HG03565 (cell line): Measurements from ENCODE around the gene NUTF2.
"Not testable (repeated sequence)": the region's sequence is repeated elsewhere in the genome, so short reads cannot be mapped to it uniquely, and the experiment has no call there.

ENCODE experiments used
- ATAC-seq: cut with Tn5 transposase; IDR thresholded peaks from one replicate; pipeline ENCODE4 v1.9.1; 2021; ENCODE audit warnings: mild to moderate bottlenecking, moderate library complexity; ENCODE audit not compliant: unreplicated experiment

NUTF2 gene

DNA sequence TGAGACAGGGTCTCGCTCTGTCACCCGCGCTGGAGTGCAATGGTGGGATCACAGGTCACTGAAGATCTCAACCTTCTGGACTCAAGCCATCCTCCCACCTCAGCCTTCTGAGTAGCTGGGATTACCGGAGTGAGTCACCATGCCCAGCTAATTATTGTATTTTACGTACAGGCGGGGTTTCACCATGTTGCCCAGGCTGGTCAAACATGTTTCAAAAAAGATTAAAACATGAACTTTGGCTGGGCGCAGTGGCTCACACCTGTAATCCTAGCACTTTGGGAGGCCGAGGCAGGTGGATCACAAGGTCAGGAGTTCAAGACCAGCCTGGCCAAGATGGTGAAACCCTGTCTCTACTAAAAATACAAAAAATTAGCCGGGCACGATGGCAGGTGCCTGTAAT lies 9.5 kb upstream of the NUTF2 start:
- not testable (repeated sequence) for ATAC-seq

DNA sequence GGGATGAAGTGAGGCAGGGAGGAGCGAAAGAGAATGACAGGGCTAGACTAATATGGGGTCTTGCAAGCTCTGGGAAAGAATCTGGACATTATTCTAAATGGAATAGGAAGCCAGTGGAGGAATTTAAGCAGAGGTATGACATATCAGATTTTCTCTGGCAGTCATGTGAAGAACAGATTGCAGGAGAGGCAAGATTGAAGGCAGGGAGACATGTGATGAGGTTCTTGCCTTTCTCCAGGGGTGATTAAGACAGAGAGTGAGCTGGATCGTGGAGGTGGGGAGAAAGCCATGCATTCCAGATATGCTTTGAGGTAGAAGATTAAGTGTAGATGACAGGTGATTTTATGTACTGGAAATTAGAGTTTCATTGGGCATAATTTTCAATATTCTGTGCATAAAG lies 8.9 kb upstream of the NUTF2 start:
- no peak for ATAC-seq

DNA sequence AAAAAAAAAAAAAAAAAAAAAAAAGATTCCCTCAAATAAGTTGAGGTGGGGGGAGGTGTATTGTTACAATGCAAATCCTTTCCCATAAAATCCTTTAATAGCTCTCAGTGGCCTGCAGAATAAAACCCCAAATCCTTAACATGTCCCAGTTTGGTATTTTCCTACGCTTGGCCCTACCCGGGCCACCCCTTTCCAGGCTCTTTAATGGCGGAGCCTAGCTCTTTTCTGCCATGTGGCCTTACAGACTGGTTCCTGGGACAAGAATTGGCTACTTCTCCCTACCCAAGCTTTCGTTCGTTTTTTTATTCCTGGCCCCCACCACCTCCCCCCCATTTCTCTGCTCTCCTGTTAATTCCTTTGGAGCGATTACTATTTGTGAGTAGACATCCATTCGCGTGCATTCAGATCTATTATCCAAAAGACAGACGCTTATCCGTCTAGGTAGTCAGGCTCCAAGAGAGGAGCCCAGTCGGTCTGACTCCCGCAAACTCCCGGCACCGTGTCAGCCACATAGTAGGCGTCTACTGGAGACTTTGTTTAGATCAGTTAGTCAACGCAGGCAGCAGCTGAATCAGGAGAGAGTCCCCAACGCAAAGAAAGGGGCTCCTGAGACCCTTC lies 5.4 kb upstream of the NUTF2 start:
- ATAC-seq: no peak

DNA sequence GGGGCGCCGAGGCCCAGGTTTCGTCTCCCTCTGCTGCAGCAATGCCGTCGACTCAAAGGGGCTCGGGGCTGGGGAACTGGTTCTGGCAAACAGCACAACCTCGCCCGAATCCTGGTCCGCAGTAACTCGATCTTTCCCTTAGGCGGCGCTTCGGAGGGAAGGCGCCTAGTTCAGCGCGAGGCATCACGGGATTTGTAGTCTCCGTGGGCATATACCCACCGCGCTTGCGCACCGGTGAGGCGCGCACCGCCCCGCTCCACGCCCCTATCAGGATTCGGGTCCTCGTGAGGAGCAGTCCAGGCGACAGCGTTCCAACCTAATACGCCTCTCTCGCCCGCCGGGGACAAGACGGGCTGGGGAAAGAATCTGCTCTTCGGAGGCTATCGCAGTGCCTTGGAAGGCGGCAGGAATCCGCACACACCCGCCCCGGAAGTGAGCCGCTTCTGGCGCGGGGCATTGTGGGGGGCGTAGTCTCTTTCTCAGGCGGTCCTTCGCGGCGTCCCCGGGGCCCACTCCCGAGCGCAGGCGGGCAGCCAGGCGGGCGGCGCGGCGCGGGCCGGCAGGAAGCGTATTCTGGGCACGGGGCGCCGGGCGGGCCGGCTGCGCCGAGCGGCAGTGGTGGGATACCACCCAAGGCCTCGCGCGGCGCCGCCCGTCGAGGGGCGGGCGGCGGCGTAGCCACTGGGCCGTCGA lies 4.8 kb upstream of the NUTF2 start, which contains the start of gene THAP11:
TSS of gene THAP11 (plus strand) at position 505 of the 693 bp plus-strand sequence. CDS start 235 bp downstream, outside the sequence.
- ATAC-seq: peak; percentile 51

DNA sequence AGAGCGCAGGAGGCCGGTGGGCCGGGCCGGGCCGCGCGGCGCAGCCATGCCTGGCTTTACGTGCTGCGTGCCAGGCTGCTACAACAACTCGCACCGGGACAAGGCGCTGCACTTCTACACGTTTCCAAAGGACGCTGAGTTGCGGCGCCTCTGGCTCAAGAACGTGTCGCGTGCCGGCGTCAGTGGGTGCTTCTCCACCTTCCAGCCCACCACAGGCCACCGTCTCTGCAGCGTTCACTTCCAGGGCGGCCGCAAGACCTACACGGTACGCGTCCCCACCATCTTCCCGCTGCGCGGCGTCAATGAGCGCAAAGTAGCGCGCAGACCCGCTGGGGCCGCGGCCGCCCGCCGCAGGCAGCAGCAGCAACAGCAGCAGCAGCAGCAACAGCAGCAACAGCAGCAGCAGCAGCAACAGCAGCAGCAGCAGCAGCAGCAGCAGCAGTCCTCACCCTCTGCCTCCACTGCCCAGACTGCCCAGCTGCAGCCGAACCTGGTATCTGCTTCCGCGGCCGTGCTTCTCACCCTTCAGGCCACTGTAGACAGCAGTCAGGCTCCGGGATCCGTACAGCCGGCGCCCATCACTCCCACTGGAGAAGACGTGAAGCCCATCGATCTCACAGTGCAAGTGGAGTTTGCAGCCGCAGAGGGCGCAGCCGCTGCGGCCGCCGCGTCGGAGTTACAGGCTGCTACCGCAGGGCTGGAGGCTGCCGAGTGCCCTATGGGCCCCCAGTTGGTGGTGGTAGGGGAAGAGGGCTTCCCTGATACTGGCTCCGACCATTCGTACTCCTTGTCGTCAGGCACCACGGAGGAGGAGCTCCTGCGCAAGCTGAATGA lies 4.0 kb upstream of the NUTF2 start:
- no peak for ATAC-seq

DNA sequence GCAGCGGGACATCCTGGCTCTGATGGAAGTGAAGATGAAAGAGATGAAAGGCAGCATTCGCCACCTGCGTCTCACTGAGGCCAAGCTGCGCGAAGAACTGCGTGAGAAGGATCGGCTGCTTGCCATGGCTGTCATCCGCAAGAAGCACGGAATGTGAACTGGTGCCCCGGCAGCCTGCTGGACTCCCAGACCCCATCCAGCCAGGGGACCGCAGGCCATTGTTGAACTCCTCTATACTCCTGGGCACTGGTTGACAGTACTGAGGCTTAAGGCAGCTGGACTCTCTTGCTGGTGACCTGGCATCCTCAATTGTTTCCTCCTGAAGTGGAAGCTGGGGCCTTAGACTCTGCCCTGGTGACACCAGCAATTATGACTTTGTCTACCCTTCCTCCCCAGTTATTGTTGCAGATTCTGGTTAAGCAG lies 3.4 kb upstream of the NUTF2 start:
- no peak for ATAC-seq

DNA sequence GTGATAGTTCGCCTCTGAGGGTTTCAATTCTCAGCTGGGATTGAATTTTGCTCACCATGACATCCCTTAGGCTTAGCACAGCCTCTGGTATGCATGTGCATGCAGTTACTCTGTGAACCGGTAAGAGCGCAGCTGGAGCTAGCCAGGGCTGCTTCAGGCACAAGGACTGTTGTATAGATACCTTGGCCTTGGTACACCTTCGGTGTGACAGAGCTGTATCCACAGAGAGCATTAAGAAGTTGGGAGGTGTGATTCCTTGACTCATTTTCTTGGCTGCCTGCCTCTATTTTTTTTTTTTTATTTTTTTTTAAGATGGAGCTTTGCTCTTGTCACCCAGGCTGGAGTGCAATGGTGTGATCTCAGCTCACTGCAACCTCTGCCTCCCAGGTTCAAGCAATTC lies 2.2 kb upstream of the NUTF2 start:
- no peak for ATAC-seq

DNA sequence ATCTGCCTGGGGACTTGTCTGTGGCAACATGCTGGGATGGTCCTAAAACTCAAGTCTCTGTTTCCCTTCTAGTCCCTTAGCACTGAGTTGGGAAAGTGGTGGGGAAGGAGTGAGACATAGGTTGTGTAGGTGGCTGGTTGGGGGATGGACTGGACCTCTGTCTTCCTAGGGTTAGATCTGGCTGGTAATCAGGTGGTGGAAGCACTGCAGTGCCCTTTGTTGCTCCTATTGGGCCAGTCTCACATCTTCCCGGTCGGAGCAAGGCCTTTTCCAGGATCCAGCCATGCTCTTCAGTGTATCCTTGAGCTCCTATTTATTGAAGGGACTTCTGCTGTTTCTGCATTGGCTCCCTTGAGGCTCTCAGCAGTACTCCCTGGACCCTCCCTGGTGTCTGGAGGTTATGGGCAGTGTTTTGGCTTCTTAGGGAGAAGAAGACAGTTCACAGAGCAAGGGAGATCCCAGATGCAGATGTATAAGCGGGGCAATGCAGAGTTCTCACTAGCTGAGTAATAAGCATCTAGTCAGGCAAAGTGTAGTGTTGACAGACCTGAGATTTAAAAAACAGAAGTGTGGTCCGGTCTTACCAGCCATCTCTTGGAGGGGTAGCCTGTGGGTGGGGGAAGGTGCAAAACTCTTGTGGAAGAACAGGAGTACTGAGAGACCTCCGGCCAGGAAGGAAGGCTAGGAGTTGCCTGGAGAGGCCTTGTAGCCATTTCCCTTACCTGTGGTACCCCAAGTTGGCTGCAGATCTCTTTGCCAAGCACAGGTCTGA lies 1.3 kb upstream of the NUTF2 start:
- no peak for ATAC-seq

DNA sequence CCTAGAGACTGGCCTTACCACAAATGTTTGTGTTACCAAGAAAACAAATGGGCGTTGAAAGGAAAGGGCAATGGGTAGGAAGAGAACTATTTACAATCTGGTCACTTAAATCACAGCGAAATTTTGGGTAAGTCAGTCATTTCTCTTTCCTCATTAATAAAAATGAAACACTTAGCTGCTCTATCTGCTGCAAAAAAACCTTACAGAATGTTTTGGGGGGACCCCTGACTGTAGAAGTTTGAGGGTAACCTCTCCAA lies 742 bp upstream of the NUTF2 start:
- no peak for ATAC-seq

DNA sequence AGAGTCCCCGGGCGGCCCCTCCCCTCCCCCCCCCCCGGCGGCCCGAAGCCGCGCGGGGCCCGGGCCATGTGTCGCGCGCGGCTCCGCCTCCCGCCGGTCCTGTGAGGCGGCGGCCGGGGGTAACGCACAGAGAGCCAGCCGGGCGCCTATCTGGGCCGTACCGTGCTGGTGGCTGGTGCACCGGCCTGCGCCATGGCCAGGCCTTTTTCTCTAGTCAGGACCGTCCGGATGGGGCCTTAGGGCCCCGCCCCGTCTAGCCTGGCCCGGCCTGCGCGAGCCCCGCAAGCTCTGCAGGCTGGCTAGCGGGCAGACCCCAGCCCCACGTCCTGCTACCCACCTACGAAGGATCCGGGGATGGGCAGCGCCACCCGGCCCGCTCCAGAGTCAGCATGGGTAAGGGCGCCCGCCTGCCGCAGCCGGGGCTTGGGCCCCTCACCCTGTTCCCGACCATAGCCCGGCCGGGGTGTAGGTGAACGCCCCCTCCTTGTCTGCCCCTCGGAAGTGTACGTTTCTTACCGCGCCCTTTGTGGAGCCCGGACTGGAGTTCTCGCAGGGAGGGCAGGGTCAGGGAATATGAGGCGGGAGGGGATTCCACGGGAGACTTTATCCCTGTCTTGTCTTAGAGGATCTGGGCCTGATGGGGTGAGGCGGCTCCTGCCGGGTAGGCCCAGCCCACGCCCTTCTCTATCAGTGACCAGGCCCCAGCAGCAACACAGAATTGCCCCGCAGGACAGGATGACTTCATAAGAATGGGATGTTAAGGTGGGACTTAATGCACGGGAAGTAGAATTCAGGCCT lies 530 bp downstream of the NUTF2 start, which contains the start of gene CENPT:
TSS of gene CENPT (minus strand) at position 630 of the 798 bp plus-strand sequence. CDS start 13,834 bp downstream, outside the sequence.
- peak; percentile 27 for ATAC-seq

DNA sequence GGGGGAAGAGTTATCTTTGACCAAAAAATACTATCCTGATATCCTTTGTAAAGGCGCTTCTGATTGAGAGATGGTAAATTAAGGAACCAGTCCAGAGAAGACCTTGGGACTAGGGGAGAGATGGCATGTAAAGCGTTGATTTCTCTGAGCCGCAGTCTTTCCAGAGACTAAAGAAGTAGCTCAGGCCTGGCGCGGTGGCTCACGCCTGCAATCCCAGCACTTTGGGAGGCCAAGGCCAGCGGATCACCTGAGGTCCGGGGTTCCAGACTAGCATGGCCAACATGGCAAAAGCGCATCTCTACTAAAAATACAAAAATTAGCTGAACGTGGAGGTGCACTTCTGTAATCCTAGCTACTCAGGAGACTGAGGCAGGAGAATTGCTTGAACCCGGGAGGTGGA lies 1.4 kb downstream of the NUTF2 start:
- no peak for ATAC-seq

DNA sequence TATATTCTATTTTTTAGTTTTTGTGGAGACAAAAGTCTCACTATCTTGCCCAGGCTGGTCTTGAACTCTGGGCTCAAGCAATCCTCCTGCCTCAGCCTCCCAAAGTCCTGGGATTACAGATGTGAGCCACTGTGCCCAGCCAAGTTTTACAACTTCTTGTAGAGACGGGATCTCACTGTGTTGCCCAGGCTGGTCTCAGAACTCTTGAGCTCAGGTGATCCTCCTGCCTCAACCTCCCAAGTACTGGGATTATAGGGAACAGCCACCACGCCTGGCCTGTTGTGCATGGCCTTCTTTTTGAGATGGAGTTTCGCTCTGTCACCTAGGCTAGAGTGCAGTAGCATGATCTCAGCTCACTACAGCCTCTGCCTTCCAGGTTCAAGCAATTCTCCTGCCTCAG lies 6.9 kb downstream of the NUTF2 start:
- ATAC-seq: no peak

DNA sequence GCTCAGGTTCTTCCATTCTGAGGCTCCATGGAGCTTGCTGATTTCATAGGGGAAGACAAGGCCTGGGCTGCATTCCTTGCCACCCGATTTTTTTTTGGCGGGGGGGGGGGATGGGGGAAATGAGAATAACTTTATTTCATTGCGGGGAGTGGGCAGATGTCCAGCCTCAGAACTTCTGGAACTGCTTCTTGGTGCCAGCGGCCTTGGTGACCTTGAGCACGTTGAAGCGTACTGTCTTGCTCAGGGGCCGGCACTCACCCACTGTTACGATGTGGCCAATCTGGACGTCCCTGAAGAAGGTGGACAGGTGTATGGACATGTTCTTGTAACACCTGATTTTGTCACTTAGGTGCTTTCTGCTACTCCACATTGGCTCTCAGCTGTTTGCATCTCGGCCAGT lies 9.1 kb downstream of the NUTF2 start:
- no peak for ATAC-seq

DNA sequence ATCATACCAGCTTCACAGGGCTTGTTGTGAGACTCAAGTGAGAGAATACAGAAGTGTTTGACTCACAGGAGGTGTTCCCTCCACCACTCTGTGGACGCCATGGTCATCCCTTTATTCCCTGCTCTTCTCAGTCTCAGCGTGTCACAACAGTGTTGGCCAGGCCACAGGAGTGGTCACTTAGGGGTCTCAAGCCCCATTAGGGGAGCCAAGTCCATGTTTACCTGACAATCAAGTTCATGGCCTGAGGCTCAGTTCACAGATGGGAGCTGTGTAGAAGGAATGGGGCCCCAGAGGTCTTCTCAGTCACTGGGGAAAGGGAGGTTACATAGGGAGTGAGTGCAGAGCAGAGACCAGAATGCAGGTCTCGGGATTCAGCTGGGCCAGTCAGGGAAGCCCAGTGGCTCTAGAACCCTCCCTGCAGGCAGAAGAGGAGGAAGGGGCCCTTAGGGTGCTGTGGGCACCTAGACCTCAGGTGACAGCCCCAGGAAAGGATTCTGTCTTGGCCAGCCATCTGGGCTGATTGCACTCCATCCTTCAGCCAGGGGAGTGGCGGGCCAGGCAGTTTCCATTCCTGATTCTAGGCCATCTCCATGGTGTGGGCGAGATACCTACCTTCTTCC lies 10.3 kb downstream of the NUTF2 start:
- no peak for ATAC-seq

DNA sequence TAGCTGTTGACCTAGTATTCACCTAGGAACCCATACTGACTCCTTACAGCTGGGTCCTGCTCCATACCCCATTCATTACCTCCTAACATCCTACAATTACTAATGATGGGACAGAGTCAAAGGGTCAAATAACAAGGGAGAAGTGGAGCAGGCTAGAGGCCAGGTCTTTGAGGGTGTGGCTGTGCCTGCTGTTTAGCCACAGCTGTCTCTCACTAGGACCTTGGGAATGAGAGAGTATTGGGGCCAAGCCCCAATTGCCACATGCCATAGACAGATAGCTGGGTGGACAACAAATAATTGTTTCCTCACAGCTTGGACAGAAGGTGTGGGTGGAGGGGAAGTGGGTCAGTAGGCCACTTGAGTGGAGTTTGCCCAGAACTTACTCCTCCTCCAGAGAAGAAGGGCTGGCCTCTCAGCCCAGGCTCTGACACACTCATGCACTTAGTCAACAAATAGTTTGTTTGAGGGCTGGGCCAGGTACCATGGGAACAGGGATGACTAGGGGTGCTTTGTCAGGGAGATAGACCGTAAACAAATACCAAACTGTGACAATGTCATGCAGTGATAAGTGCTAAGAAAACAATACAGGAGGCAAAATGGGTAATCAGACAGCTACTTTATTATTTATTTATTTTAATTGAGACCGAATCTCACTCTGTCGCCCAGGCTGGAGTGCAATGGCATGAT lies 11.0 kb downstream of the NUTF2 start:
- ATAC-seq: no peak

DNA sequence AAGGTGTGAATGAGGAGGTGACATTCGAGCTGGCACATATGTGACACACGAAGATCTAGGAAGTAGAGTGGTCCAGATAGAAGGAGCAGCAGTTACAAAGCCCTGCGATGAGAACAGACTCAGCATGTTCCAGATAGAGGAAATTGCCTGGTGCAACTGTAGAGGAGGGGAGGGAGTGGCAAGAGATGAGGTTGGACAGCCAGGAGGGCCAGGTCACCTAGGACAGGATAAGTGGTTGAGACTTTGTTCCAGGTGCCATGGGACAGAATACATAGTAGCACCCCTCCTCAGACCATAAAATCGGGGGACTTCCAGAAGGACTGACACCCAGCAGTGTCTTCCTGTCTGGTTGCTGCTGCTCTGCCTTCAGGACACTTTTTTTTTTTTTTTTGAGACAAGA lies 11.8 kb downstream of the NUTF2 start:
- no peak for ATAC-seq

DNA sequence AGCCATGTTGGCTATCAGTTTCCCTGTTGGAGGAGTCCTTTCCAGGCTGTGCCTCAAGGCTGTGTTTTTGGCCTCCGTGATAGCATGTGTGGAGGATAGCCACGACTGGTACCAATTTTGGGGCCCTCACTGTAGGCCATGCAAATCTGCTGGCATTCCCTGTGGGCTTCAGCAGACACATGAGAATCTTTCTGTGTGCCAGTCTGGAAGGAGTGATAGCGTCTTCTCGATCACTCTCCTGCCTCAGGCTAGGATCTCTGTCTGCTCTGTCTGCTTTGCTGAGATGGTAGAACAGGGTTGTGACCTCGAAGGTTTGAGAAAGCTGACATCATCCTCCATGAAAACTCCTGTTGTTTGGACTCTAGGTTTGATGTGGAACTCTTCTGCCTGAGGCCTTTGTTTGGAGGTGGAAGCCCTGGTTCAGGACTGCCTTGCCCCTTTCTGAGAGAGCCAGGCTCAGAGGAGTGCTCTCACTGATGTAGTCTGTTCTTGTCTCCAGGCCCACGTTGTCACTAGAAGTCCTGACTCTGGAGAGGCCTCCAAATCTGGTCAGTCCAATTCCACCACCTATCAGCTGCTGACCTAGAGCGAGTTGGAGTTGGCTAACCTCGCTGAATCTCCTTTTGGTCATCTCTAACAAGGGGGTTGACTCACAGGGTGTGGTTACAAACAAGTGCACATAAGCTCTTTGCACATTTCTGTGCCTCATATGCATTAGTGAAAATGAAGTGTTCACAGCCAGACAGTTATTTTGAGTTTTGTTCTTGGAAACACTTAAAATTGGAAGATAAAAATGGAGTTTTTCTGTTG lies 14.1 kb downstream of the NUTF2 start:
- ATAC-seq: no peak

DNA sequence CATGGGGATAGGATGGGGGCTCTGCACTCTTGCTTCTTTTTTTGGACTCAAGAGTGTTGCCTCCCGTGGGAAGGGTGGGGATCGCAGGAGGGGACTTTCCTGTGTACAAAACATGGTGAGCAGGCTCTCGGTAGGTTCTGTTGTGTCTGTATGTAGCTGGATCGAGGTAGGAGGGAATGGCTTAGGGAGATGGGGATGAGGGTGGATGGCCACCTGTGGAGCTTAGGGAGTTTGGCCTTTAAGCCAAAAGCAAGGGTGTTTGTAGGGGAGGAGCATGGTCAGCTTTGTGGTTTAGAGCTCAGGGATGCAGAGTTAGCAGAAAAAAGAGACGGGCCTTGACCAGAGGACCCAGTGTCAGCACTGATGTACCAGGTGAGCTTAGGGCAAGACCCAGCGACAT lies 15.1 kb downstream of the NUTF2 start:
- ATAC-seq: no peak
